ENCODE data around the gene SLC30A2.

Gene SLC30A2

DNA sequence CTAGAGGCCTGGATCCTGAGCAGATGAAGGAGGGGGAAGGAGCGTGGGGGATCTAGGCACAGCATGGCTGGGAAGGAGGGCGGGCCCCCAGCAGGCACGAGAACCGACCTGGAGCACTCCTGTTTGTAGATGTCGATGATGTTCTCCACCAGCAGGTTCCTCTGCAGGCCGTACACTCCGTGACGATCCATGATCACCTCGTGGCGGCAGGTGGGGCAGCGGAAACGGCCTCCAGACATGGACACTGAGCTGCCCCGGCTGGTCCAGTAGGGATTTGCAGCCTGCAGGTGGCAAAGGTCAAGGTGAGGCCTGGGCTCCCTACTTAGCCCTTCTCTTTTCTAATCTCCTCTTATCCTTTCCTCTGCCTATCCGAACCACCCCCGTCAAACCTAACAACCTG, 20.2 kb upstream of the SLC30A2 start:
- Histone ChIP-seq H3K9me3 (no peaks in the 10 kb centered on the region), H3K27me3 (no peaks in the 10 kb centered on the region), H3K36me3 (no peaks in the 10 kb centered on the region), H3K4me1 (no peaks in the 10 kb centered on the region), H3K4me3 (ENCODE audit: low read depth, low read length) (no peak overlapping the region)
- no peak for DNase-seq
- TF ChIP-seq, protein P1, sequence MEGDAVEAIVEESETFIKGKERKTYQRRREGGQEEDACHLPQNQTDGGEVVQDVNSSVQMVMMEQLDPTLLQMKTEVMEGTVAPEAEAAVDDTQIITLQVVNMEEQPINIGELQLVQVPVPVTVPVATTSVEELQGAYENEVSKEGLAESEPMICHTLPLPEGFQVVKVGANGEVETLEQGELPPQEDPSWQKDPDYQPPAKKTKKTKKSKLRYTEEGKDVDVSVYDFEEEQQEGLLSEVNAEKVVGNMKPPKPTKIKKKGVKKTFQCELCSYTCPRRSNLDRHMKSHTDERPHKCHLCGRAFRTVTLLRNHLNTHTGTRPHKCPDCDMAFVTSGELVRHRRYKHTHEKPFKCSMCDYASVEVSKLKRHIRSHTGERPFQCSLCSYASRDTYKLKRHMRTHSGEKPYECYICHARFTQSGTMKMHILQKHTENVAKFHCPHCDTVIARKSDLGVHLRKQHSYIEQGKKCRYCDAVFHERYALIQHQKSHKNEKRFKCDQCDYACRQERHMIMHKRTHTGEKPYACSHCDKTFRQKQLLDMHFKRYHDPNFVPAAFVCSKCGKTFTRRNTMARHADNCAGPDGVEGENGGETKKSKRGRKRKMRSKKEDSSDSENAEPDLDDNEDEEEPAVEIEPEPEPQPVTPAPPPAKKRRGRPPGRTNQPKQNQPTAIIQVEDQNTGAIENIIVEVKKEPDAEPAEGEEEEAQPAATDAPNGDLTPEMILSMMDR (IDR thresholded peaks at IDR 0.05; ENCODE audit: low read depth, low read length) = no peak

DNA sequence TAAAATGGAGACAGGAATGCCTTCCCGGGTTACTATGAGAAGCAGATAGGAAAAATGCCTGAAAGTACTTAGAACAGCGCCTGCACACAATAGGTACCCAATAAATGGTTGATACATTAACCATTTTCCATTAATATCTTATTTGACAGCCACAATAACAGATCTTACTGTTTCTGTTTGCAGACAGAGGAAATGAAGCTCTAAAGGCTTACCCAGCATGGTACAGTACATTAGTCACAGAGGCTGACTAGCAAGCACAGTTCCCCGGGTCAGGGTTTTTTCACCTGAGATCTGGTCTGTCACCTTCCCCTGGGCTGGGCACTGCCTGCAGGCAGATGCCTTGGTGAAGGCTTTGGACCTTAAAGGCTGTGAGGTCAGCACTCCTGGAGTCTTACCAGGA, 18.6 kb upstream of the SLC30A2 start:
- no peak overlapping the region for H3K4me3 ChIP-seq (ENCODE audit: low read depth, low read length)
- H3K4me1 ChIP-seq = no peaks in the 10 kb centered on the region
- H3K27me3 ChIP-seq = no peaks in the 10 kb centered on the region
- H3K36me3 ChIP-seq = no peaks in the 10 kb centered on the region
- no peak for DNase-seq
- H3K9me3 ChIP-seq = no peaks in the 10 kb centered on the region
- TF ChIP-seq, protein P1 (IDR thresholded peaks at IDR 0.05; ENCODE audit: low read depth, low read length) = no peak

DNA sequence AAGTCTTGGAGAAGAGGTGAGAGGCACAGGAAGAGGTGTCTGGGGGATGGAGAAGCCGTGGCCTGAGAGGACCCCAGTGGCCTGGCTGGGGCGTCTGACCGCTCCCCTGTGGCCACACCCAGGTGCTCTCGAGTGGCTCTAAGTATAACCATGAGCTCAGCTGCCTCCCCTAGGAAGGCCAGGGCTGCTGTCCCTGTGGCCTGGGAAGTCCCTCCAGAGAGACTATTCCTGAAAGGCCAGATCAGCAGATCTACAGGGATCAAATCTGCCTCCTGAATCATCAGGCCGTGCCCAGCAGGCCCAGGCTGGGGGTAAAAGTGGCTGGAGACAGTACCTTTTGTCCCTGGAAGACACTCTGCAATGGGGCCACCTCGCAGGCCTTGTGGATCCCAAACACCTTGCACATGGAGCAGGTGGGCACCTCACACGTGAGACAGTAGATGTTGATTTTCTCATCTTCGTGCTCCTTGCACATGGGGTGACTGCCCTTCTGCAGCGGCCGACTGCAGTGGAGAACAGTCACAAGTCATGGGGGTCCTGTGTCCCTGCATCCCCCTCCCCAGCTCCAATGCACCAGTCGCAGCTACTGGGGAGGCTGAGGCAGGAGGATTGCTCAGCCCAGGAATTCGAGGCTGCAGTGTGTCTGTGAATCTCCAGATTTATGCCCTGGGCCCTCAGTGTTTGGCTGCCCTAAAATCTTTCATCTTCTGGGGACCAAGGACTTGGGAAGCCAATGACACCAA, 15.1 kb upstream of the SLC30A2 start:
- DNase-seq = no peak
- H3K27me3 ChIP-seq = no peaks in the 10 kb centered on the region
- H3K9me3 ChIP-seq = no peaks in the 10 kb centered on the region
- no peaks in the 10 kb centered on the region for H3K36me3 ChIP-seq
- no peak overlapping the region for H3K4me3 ChIP-seq (ENCODE audit: low read depth, low read length)
- no peaks in the 10 kb centered on the region for H3K4me1 ChIP-seq
- TF ChIP-seq, protein P1 (IDR thresholded peaks at IDR 0.05; ENCODE audit: low read depth, low read length) = no peak

DNA sequence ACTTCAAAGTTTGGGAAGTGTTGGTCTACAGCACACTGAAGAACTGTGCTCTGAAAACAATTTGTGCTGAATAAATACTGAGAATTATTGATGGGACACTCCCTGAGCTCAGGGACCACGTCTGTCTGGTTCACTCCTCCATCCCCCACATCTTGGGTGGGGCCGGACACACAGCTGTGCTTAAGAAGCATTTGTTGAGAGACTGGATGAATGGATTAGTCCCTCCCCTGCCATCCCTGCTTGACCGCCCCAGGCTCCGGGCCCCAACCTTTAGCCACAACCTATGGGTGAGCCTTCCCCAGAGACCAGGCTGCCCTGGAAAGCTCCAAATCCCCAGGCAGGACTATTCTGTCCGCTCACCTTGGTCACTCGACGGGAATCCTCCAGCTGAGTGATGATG, 14.0 kb upstream of the SLC30A2 start:
- Histone ChIP-seq H3K27me3 (no peaks in the 10 kb centered on the region), H3K4me3 (ENCODE audit: low read depth, low read length) (no peak overlapping the region), H3K4me1 (no peaks in the 10 kb centered on the region), H3K36me3 (no peaks in the 10 kb centered on the region), H3K9me3 (no peaks in the 10 kb centered on the region)
- no peak for DNase-seq
- TF ChIP-seq, protein P1 (IDR thresholded peaks at IDR 0.05; ENCODE audit: low read depth, low read length) = no peak

DNA sequence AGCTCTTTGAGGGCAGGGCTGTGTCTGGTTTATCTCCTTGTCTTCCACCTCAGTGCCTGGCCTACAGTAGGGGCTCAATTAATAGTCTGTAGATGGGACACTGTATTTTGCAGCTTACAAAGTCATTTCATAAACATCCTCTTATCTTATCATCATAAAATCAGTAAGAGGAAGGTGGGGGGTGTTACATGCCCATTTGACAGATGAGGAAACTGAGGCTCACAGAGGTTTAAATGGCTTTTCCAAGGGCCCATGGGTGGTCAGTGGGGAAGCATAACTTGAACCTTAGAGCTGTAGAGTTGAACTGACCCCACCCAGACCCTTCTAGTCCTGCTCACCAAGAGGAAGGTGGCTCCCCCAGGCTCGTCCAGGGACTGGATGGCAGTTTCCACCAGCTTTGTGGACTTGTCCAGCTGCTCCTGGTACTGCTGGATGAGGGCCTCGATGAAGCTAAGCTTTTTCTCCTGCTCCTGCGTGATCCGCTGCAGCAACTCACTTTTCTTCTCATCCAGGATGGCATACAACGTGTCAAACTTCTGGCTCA, 12.2 kb upstream of the SLC30A2 start:
- no peak for DNase-seq
- Histone ChIP-seq H3K4me3 (ENCODE audit: low read depth, low read length) (no peak overlapping the region), H3K27me3 (no peaks in the 10 kb centered on the region; the same call in 1 of the 2 replicates), H3K36me3 (no peaks in the 10 kb centered on the region), H3K9me3 (no peaks in the 10 kb centered on the region), H3K4me1 (no peaks in the 10 kb centered on the region)
- TF ChIP-seq, protein P1 (IDR thresholded peaks at IDR 0.05; ENCODE audit: low read depth, low read length) = no peak

DNA sequence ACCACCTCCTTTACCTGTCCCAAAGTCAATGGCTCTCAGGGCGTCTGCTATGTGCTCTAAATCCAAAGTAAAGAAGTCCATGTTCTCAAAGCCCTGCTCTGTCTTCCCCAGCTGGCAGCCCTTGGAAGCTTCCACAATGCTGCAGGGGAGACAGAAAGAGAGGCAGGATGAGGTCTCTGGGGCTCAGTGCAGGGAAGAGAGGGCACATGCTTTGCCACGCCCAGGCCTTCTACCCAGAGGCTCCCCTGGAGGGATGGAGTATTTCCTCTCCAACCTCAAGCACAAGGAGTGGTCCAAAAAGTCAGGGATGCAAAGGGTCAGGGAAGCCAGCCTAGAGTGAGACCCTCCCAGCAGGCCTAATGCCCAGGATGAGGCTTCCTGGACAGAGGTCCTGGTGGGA, 11.3 kb upstream of the SLC30A2 start:
- Histone ChIP-seq H3K4me3 (ENCODE audit: low read depth, low read length) (no peak overlapping the region), H3K4me1 (no peaks in the 10 kb centered on the region), H3K27me3 (no peaks in the 10 kb centered on the region; the same call in 1 of the 2 replicates), H3K9me3 (no peaks in the 10 kb centered on the region), H3K36me3 (no peaks in the 10 kb centered on the region)
- TF ChIP-seq, protein P1 (IDR thresholded peaks at IDR 0.05; ENCODE audit: low read depth, low read length) = no peak
- no peak for DNase-seq
